Measurements from ENCODE around the gene RNLS.

RNLS gene

DNA sequence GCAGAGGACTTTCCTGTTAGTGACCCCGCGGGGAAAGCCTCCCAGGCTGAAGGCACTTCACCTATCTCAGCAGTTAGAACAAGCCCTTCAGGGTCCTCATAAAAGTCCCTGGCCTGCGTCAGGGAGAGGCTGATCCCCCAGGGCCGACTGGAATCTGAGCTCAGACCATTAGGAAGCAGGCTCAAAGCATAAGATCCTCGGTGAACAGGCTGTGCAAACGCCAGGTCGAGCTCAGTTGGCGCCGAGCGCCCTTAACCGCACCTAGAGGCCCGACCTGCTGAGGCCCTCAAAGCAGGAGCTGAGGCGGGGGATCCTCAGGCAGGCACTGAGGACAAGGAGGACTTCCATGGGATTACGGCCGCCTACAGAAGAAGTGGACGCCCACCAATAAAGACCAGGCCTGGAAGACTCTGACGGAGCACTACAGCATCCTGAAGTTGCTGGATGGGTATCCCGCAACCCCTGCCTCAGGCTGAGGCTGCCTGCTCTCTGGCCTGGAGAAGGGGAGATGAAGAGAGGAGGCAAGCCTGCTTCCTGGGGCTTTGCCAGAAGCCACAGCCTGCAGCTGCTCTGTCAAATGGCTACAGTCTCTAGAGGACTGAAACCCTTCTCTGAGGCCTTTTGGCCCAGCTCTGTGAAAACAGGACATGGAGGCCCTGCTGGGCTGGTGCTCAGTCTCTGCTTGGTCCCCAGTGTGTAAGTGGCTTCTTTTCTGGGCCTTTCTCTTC is 33.3 kb upstream of the RNLS start:
- H3K4me3 ChIP-seq (ENCODE audit: low read depth, low read length) = no peak overlapping the region
- TF ChIP-seq, protein P1, sequence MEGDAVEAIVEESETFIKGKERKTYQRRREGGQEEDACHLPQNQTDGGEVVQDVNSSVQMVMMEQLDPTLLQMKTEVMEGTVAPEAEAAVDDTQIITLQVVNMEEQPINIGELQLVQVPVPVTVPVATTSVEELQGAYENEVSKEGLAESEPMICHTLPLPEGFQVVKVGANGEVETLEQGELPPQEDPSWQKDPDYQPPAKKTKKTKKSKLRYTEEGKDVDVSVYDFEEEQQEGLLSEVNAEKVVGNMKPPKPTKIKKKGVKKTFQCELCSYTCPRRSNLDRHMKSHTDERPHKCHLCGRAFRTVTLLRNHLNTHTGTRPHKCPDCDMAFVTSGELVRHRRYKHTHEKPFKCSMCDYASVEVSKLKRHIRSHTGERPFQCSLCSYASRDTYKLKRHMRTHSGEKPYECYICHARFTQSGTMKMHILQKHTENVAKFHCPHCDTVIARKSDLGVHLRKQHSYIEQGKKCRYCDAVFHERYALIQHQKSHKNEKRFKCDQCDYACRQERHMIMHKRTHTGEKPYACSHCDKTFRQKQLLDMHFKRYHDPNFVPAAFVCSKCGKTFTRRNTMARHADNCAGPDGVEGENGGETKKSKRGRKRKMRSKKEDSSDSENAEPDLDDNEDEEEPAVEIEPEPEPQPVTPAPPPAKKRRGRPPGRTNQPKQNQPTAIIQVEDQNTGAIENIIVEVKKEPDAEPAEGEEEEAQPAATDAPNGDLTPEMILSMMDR (IDR thresholded peaks at IDR 0.05; ENCODE audit: low read depth, low read length, missing control alignments) = no peak
- no peak for DNase-seq (ENCODE audit: low read depth)

DNA sequence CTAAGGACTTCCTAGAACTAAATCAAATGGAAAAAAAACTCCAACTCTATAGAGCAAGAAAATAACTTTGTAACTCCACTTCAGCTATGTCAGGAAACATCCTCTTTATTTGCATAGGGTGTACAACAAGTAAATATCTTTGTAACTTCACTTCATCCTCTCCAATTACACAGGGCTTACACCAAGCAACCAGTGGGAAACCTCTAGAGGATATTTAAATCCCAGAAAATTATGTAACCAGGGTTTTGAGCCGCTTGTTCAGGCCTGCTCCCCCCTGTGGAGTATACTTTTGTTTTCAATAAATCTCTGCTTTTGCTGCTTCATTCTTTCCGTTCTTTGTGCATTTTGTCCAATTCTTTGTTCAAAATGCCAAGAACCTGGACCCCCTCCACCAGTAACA is 25.7 kb upstream of the RNLS start:
- H3K4me3 ChIP-seq (ENCODE audit: low read depth, low read length) = no peak overlapping the region
- TF ChIP-seq, protein P1 (IDR thresholded peaks at IDR 0.05; ENCODE audit: low read depth, low read length, missing control alignments) = no peak
- DNase-seq (ENCODE audit: low read depth) = no peak

DNA sequence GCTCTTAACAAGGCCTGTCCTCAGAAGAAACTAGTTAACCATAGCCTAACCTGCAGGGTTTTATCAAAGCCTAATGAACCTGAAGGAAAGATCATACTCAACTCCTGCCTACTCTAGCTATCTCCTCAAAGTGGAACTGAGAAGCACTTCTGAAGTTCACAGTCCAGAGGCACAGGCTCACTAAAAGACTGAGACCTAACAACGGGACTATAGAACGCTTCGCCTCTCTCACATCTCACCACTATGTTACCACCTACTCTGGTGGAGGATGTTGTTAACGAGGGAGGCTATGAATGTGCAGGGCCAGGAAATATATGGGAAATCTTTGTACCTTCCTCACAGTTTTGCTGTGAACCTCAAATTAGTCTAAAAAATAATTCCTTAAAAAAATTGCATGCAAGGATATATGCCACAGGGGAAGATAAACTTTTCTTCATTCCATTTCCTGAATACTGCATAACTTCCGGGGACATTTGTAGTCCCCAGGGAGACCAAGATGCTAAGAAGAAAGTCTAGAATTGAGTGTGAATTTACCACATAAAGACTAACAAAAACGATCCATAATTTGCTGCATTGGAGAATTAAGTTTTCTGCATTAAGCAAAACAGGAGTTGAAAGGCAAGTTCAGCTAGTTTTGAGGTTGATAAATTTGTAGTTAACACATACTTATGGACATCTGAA is 25.1 kb upstream of the RNLS start:
- DNase-seq (ENCODE audit: low read depth) = peak; percentile 29
- TF ChIP-seq, protein P1 (IDR thresholded peaks at IDR 0.05; ENCODE audit: low read depth, low read length, missing control alignments) = no peak
- H3K4me3 ChIP-seq (ENCODE audit: low read depth, low read length) = no peak overlapping the region

DNA sequence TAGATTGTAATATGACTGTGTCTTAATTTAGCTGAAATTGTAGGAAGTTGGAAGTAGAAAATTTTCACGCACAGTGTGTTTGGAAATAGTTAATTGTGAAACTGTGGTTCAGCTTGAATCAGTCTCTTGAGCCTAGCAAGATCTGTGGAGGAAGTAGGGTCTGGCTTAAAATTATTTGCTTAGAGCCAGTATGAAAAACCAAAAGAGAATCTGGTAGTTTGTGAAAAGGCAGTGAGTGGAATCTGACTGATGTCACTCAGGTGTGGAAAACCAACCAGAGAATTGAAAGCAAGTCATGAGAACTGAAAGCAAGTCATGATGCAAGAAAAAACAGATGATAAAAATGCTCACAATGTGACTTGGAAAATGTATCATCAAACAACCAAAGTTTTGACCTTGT is 14.9 kb upstream of the RNLS start:
- DNase-seq (ENCODE audit: low read depth) = peak; percentile 74
- TF ChIP-seq, protein P1 (IDR thresholded peaks at IDR 0.05; ENCODE audit: low read depth, low read length, missing control alignments) = no peak
- H3K4me3 ChIP-seq (ENCODE audit: low read depth, low read length) = no peak overlapping the region

DNA sequence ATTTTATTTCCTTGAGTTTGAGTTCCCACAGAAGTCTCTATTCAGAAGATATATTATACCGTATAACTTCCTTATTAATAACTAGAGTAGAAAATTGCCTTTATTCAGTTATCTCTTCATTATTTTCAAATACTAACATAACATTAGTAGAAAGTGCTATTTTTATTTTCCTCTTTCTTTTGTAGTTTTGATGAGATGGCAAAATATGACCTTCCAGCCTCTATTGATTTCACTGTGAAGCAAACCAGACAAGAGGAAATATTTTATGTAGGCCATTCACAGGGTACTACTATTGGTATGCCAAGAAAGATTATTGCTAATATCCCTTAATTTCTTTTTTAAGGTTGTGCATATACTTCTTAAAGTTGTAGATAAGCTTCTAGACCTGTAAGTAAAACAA is 11.4 kb upstream of the RNLS start:
- no peak overlapping the region for H3K4me3 ChIP-seq (ENCODE audit: low read depth, low read length)
- DNase-seq (ENCODE audit: low read depth) = no peak
- TF ChIP-seq, protein P1 (IDR thresholded peaks at IDR 0.05; ENCODE audit: low read depth, low read length, missing control alignments) = no peak

DNA sequence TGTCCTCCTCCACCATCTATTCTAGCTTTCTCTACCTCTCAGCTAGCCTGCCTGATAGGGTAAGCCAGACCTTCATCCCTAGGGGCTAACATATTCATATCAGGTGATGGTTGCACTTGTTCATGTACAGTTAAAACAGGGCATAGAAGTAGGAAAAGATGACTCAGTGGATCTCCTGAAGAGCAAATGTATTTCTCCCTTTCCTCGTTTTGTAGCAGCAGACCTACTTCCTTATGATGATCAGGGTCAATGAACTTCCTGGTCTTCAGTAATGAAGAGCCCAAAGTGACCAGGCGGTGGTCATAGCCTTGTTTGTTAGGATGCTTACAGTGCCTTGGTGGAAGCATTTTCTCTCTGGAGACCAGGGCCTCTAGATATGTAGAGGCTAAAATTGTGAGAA is 9.8 kb upstream of the RNLS start:
- H3K4me3 ChIP-seq (ENCODE audit: low read depth, low read length) = no peak overlapping the region
- DNase-seq (ENCODE audit: low read depth) = no peak
- TF ChIP-seq, protein P1 (IDR thresholded peaks at IDR 0.05; ENCODE audit: low read depth, low read length, missing control alignments) = no peak

Measured in GM12864 (cell line).